GM23248 (cell line): ENCODE data around the gene ZNF432. TPM values are rescaled to one million over a fixed set of nuclear protein-coding genes. Genes with fewer than 3 reads are reported as not detected.

Experiments
- DNase-seq: peaks from one replicate; pipeline ENCODE4 v3.0.0-alpha.2; 2015
- H2AFZ ChIP-seq: fragments of 200-600 bp; sonication (generic); 2 replicates; pipeline ENCODE4 v1.6.1; 2016; ENCODE audit warnings: antibody characterized with exemption
- H3F3A ChIP-seq: fragments of 200-600 bp; sonication (generic); 2 replicates; pipeline ENCODE4 v1.6.1; 2016; ENCODE audit warnings: mild to moderate bottlenecking, antibody characterized with exemption, mixed run types; ENCODE audit not compliant: insufficient read depth
- H3K27ac ChIP-seq: fragments of 200-600 bp; sonication (generic); 2 replicates; pipeline ENCODE4 v1.5.1; 2016; ENCODE audit warnings: mild to moderate bottlenecking
- H3K27me3 ChIP-seq: fragments of 200-600 bp; sonication (generic); replicated peaks from 2 replicates; pipeline ENCODE4 v1.6.1; 2016; ENCODE audit warnings: mild to moderate bottlenecking; ENCODE audit not compliant: insufficient read depth
- H3K36me3 ChIP-seq: fragments of 200-600 bp; sonication (generic); 2 replicates; pipeline ENCODE4 v1.6.1; 2016; ENCODE audit warnings: low read depth, mild to moderate bottlenecking
- H3K4me1 ChIP-seq: fragments of 200-600 bp; sonication (generic); 2 replicates; pipeline ENCODE4 v1.6.1; 2016; ENCODE audit warnings: mild to moderate bottlenecking; ENCODE audit not compliant: insufficient read depth
- H3K4me2 ChIP-seq: fragments of 200-600 bp; sonication (generic); one replicate; pipeline ENCODE4 v1.6.1; 2016; ENCODE audit warnings: mild to moderate bottlenecking; ENCODE audit not compliant: unreplicated experiment
- H3K4me3 ChIP-seq: fragments of 200-600 bp; sonication (generic); 2 replicates; pipeline ENCODE4 v1.5.1; 2016; ENCODE audit warnings: mild to moderate bottlenecking
- H3K79me2 ChIP-seq: fragments of 200-600 bp; sonication (generic); 2 replicates; pipeline ENCODE4 v1.6.1; 2016; ENCODE audit warnings: mild to moderate bottlenecking; ENCODE audit not compliant: insufficient read depth
- H3K9ac ChIP-seq: fragments of 200-600 bp; sonication (generic); 2 replicates; pipeline ENCODE4 v1.6.1; 2016; ENCODE audit warnings: mild to moderate bottlenecking
- H3K9me2 ChIP-seq: fragments of 200-600 bp; sonication (generic); 2 replicates; pipeline ENCODE4 v1.6.1; 2016; ENCODE audit warnings: mixed run types, mild to moderate bottlenecking, moderate library complexity; ENCODE audit not compliant: insufficient read depth
- H3K9me3 ChIP-seq: fragments of 200-600 bp; sonication (generic); one replicate; pipeline ENCODE4 v1.6.1; 2017; ENCODE audit warnings: low read depth
- H4K20me1 ChIP-seq: fragments of 200-600 bp; sonication (generic); 2 replicates; pipeline ENCODE4 v1.6.0; 2016; ENCODE audit not compliant: insufficient read depth
- EZH2 ChIP-seq: fragments of 200-600 bp; sonication (generic); IDR thresholded peaks from 2 replicates; pipeline ENCODE4 v1.6.1; 2018; ENCODE audit warnings: antibody characterized with exemption, mild to moderate bottlenecking; ENCODE audit not compliant: insufficient read depth, poor library complexity, severe bottlenecking
- EZH2phosphoT487 ChIP-seq: fragments of 200-600 bp; sonication (generic); IDR thresholded peaks from 2 replicates; pipeline ENCODE4 v1.6.1; 2018; ENCODE audit warnings: antibody characterized with exemption, moderate library complexity, mild to moderate bottlenecking, low read depth; ENCODE audit not compliant: insufficient read depth
- WGBS, 2 experiments: methylation state at CpG; one replicate each; pipeline ENCODE4 v1.1.6; 2015 to 2017; ENCODE audit warnings: low lambda C conversion rate in 2 of 2, low coverage in 1 of 2; ENCODE audit errors: missing lambda C conversion rate in 2 of 2; 5-methylcytosine and 5-hydroxymethylcytosine counted together
- in situ Hi-C: fragments of 300-500 bp; cut with MboI; formaldehyde crosslinking; loops from 2 replicates; pipeline ENCODE4 v1.15.0; 2020
- polyA plus RNA-seq: library from polyadenylated mRNA; unstranded; fragments of >200 nt; fragmentation: Nextera tagmentation; extraction: Ambion mirVana; gene quantifications from 2 replicates; pipeline ENCODE4 v1.2.1, GENCODE V29; 2016
- total RNA-seq: library from RNA; depleted of rRNA; stranded (reverse); fragments of >200 nt; shearing (Covaris generic); gene quantifications from 2 replicates; pipeline ENCODE4 v1.2.3, GENCODE V29; 2014; rRNA removed

The ZNF432 gene
- total and polyA plus RNA-seq, 2 experiments from 2014 or later, result 3.4 to 10.4 TPM

DNA sequence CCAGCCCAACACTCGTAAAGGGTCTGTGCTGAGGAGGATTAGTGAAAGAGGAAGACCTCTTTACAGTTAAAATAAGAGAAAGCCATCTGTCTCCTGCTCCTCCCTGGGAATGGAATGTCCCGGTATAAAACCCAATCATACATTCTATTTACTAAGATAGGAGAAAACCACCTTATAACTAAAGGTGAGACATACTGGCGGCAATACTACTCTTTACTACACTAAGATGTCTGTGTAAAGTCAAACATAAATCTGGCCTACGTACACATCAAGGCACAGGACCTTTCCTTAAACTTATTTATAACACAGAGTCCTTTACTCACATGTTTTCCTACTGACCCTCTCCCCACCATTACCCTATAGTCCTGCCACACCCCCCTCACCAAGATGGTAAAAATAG is 65.3 kb downstream of the ZNF432 start:
- Histone ChIP-seq H3K4me2 (no peak overlapping the region), H3K4me1 (peaks cover 9% of the 10 kb centered on the region; the same call in 1 of the 2 replicates), H3K9me2 (no peaks in the 10 kb centered on the region), H3K27ac (no peak overlapping the region), H3K36me3 (peaks cover 10% of the 10 kb centered on the region; the same call in 1 of the 2 replicates), H3K79me2 (peaks cover 82% of the 10 kb centered on the region), H3K27me3 (no peaks in the 10 kb centered on the region), H3K4me3 (no peak overlapping the region), H3K9ac (no peak overlapping the region), H4K20me1 (no peaks in the 10 kb centered on the region), H2AFZ (no peak overlapping the region), H3K9me3 (no peaks in the 10 kb centered on the region), H3F3A (no peaks in the 10 kb centered on the region)
- TF ChIP-seq EZH2 (no peak), EZH2phosphoT487 (no peak)
- DNase-seq, result no peak
- in situ Hi-C loops, result no loop called here
- WGBS, 2 experiments, result 80 to 83% methylated on average over 4 of the region's 4 CpGs

Other genes with a start within 250 kb of the ZNF432 start
- gene ZNF577, start 160.9 kb downstream of the ZNF432 start, total RNA-seq, result 6.7 and 8.8 TPM in 2 replicates
- 7.6 and 9.3 TPM in 2 replicates for gene ZNF577, start 160.9 kb downstream of the ZNF432 start, polyA plus RNA-seq
- 3.8 and 5.8 TPM in 2 replicates for gene ZNF649, start 143.8 kb downstream of the ZNF432 start, total RNA-seq
- gene ZNF649, start 143.8 kb downstream of the ZNF432 start, polyA plus RNA-seq, result 5.4 and 5.8 TPM in 2 replicates
- 3.7 and 7.1 TPM in 2 replicates for gene ZNF613, start 121.4 kb downstream of the ZNF432 start, total RNA-seq
- gene ZNF613, start 121.4 kb downstream of the ZNF432 start, polyA plus RNA-seq, result 3.6 and 6.1 TPM in 2 replicates
- 7.3 and 7.5 TPM in 2 replicates for gene ZNF350, start 62.0 kb downstream of the ZNF432 start, total RNA-seq
- 7.3 and 9.0 TPM in 2 replicates for gene ZNF350, start 62.0 kb downstream of the ZNF432 start, polyA plus RNA-seq
- gene ZNF615, start 40.6 kb downstream of the ZNF432 start, total RNA-seq, result 6.4 and 6.9 TPM in 2 replicates
- 4.6 and 5.0 TPM in 2 replicates for gene ZNF615, start 40.6 kb downstream of the ZNF432 start, polyA plus RNA-seq
- gene ZNF614, start 20.5 kb downstream of the ZNF432 start, total RNA-seq, result 8.5 and 15.9 TPM in 2 replicates
- 7.0 and 7.1 TPM in 2 replicates for gene ZNF614, start 20.5 kb downstream of the ZNF432 start, polyA plus RNA-seq
- gene ZNF841, start 46.9 kb upstream of the ZNF432 start, total RNA-seq, result 15.4 and 24.5 TPM in 2 replicates
- gene ZNF841, start 46.9 kb upstream of the ZNF432 start, polyA plus RNA-seq, result 4.2 and 7.3 TPM in 2 replicates
- 5.8 and 12.3 TPM in 2 replicates for gene ZNF616, start 91.1 kb upstream of the ZNF432 start, total RNA-seq
- 4.1 and 4.7 TPM in 2 replicates for gene ZNF616, start 91.1 kb upstream of the ZNF432 start, polyA plus RNA-seq
- 2.8 and 11.7 TPM in 2 replicates for gene ZNF836, start 122.8 kb upstream of the ZNF432 start, total RNA-seq
- 3.3 and 3.8 TPM in 2 replicates for gene ZNF836, start 122.8 kb upstream of the ZNF432 start, polyA plus RNA-seq
- 191 and 248 TPM in 2 replicates for gene PPP2R1A, start 141.2 kb upstream of the ZNF432 start, total RNA-seq
- gene PPP2R1A, start 141.2 kb upstream of the ZNF432 start, polyA plus RNA-seq, result 277 and 279 TPM in 2 replicates
- gene ZNF766, start 220.7 kb upstream of the ZNF432 start, total RNA-seq, result 9.5 and 9.7 TPM in 2 replicates
- 16.8 and 18.5 TPM in 2 replicates for gene ZNF766, start 220.7 kb upstream of the ZNF432 start, polyA plus RNA-seq
- 3.8 and 5.3 TPM in 2 replicates for gene ZNF480, start 248.3 kb upstream of the ZNF432 start, total RNA-seq
- gene ZNF480, start 248.3 kb upstream of the ZNF432 start, polyA plus RNA-seq, result 6.6 and 7.3 TPM in 2 replicates